ENCODE measurements around the gene PRPF6. TPM values are rescaled to one million over a fixed set of nuclear protein-coding genes. Genes with fewer than 3 reads are reported as not detected.
A peak's percentile ranks its signal among the peaks of the same experiment; 100 is the strongest.

PRPF6 gene
- total and polyA plus RNA-seq, 2 of the 13 experiments (the other 11 are each of a cell fraction or from before 2014, with no cell fraction given) = 63.7 to 101 TPM

DNA sequence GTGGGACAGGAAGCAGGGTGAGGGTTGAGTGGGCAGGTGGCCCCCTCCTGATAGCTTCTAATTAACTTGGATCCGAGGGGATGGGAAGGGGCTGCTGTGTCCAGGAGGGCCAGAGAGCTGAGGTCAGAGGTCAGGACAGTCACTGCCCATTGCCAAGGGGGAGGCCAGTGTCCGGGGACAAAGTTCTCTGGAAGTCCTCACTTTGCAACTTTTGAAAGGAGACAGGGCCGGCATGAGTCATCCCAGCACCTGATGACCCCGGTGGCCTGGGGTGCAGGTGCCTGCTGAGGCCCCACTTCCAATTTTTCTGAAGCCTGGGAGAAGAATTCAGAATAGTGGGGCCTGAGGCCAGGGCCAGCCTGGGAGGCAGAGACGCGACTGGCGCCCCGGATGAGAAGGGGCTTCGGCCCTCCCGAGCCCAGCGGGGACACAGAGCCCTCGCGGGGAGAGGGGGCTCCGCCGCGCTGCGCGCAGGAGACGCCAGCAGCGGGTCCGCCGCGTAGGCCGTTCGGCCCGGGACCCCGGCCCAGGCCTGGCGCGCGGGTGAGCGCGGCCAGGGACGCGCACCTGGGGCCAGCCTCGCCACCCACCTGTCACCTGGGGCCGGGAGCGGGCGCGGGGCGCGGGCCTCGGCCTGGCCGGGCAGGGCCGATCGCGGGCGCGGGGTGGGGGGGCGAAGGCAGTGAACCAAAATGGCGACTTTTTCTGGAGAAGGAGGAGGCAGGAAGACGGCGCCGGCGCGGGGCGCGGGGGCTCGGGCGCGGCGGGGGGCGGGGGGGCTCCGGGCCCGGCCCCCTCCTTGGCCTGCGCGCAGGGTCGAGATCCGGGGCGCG is 11.8 kb upstream of the PRPF6 start (continued):
- TF ChIP-seq, protein P1, sequence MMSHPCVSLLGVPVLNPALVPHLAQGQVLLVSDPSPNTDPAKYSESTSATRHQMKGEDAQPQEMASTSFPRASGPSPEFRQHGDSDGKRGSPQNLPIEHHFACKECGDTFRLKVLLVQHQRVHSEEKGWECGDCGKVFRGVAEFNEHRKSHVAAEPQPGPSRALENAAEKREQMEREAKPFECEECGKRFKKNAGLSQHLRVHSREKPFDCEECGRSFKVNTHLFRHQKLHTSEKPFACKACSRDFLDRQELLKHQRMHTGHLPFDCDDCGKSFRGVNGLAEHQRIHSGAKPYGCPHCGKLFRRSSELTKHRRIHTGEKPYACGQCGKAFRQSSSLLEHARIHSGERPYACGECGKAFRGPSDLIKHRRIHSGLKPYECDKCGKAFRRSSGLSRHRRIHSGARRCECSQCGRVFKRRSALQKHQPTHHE (CRISPR knock-in tag; IDR thresholded peaks at IDR 0.05; ENCODE audit: borderline replicate concordance) = 0 out of 2 replicates have a peak, but pooled peaks have one; percentile 37
- TF ChIP-seq, protein P2, sequence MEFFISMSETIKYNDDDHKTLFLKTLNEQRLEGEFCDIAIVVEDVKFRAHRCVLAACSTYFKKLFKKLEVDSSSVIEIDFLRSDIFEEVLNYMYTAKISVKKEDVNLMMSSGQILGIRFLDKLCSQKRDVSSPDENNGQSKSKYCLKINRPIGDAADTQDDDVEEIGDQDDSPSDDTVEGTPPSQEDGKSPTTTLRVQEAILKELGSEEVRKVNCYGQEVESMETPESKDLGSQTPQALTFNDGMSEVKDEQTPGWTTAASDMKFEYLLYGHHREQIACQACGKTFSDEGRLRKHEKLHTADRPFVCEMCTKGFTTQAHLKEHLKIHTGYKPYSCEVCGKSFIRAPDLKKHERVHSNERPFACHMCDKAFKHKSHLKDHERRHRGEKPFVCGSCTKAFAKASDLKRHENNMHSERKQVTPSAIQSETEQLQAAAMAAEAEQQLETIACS (CRISPR knock-in tag; IDR thresholded peaks at IDR 0.05) = peak; percentile 5; the same call in 1 of the 2 replicates
- TF ChIP-seq ZNF746 (CRISPR knock-in tag; IDR thresholded peaks at IDR 0.05) = peak; percentile 92
- TF ChIP-seq, protein P3, sequence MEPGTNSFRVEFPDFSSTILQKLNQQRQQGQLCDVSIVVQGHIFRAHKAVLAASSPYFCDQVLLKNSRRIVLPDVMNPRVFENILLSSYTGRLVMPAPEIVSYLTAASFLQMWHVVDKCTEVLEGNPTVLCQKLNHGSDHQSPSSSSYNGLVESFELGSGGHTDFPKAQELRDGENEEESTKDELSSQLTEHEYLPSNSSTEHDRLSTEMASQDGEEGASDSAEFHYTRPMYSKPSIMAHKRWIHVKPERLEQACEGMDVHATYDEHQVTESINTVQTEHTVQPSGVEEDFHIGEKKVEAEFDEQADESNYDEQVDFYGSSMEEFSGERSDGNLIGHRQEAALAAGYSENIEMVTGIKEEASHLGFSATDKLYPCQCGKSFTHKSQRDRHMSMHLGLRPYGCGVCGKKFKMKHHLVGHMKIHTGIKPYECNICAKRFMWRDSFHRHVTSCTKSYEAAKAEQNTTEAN (CRISPR knock-in tag; conservative IDR thresholded peaks at IDR 0.05) = peak; percentile 71
- TF ChIP-seq ZNF441 (CRISPR knock-in tag; IDR thresholded peaks at IDR 0.05; ENCODE audit: borderline replicate concordance) = no peak
- TF ChIP-seq, protein P4, sequence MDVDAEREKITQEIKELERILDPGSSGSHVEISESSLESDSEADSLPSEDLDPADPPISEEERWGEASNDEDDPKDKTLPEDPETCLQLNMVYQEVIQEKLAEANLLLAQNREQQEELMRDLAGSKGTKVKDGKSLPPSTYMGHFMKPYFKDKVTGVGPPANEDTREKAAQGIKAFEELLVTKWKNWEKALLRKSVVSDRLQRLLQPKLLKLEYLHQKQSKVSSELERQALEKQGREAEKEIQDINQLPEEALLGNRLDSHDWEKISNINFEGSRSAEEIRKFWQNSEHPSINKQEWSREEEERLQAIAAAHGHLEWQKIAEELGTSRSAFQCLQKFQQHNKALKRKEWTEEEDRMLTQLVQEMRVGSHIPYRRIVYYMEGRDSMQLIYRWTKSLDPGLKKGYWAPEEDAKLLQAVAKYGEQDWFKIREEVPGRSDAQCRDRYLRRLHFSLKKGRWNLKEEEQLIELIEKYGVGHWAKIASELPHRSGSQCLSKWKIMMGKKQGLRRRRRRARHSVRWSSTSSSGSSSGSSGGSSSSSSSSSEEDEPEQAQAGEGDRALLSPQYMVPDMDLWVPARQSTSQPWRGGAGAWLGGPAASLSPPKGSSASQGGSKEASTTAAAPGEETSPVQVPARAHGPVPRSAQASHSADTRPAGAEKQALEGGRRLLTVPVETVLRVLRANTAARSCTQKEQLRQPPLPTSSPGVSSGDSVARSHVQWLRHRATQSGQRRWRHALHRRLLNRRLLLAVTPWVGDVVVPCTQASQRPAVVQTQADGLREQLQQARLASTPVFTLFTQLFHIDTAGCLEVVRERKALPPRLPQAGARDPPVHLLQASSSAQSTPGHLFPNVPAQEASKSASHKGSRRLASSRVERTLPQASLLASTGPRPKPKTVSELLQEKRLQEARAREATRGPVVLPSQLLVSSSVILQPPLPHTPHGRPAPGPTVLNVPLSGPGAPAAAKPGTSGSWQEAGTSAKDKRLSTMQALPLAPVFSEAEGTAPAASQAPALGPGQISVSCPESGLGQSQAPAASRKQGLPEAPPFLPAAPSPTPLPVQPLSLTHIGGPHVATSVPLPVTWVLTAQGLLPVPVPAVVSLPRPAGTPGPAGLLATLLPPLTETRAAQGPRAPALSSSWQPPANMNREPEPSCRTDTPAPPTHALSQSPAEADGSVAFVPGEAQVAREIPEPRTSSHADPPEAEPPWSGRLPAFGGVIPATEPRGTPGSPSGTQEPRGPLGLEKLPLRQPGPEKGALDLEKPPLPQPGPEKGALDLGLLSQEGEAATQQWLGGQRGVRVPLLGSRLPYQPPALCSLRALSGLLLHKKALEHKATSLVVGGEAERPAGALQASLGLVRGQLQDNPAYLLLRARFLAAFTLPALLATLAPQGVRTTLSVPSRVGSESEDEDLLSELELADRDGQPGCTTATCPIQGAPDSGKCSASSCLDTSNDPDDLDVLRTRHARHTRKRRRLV (CRISPR knock-in tag; IDR thresholded peaks at IDR 0.05) = peak; percentile 79; the same call in 1 of the 2 replicates
- TF ChIP-seq, protein P5, sequence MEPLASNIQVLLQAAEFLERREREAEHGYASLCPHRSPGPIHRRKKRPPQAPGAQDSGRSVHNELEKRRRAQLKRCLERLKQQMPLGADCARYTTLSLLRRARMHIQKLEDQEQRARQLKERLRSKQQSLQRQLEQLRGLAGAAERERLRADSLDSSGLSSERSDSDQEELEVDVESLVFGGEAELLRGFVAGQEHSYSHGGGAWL (CRISPR knock-in tag; IDR thresholded peaks at IDR 0.05) = no peak; the same call in 1 of the 2 replicates
- TF ChIP-seq EED (CRISPR knock-in tag; IDR thresholded peaks at IDR 0.05) = no peak
- TF ChIP-seq PRMT3 (CRISPR knock-in tag; IDR thresholded peaks at IDR 0.05; ENCODE audit: borderline replicate concordance, low read depth) = no peak
- TF ChIP-seq, protein P6, sequence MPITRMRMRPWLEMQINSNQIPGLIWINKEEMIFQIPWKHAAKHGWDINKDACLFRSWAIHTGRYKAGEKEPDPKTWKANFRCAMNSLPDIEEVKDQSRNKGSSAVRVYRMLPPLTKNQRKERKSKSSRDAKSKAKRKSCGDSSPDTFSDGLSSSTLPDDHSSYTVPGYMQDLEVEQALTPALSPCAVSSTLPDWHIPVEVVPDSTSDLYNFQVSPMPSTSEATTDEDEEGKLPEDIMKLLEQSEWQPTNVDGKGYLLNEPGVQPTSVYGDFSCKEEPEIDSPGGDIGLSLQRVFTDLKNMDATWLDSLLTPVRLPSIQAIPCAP (CRISPR knock-in tag; IDR thresholded peaks at IDR 0.05; ENCODE audit: low read depth) = no peak
- TF ChIP-seq TRIM24 (CRISPR knock-in tag; IDR thresholded peaks at IDR 0.05) = no peak
- TF ChIP-seq MIER2 (CRISPR knock-in tag; IDR thresholded peaks at IDR 0.05) = 0 out of 2 replicates have a peak, but pooled peaks have one; percentile 41
- no peak for TF ChIP-seq CHCHD3 (CRISPR knock-in tag; IDR thresholded peaks at IDR 0.05)
- TF ChIP-seq GATAD1 (CRISPR knock-in tag; IDR thresholded peaks at IDR 0.05) = peak; percentile 47; the same call in 1 of the 2 replicates
- 0 out of 2 replicates have a peak, but pooled peaks have one; percentile 38 for TF ChIP-seq ZSCAN12 (CRISPR knock-in tag; IDR thresholded peaks at IDR 0.05)
- TF ChIP-seq FOXJ3 (CRISPR knock-in tag; IDR thresholded peaks at IDR 0.05; ENCODE audit: borderline replicate concordance) = 0 out of 2 replicates have a peak, but pooled peaks have one; percentile 42
- TF ChIP-seq SMAD9 (CRISPR knock-in tag; IDR thresholded peaks at IDR 0.05) = no peak
- TF ChIP-seq ZNF224 (CRISPR knock-in tag; IDR thresholded peaks at IDR 0.05) = no peak

All from HepG2 (cell line).